ENCODE data around the gene TSPAN1. TPM values are rescaled to one million over a fixed set of nuclear protein-coding genes. Genes with fewer than 3 reads are reported as not detected.

The TSPAN1 gene
- total and polyA plus RNA-seq, 10 of the 15 experiments (the other 5 are each of a cell fraction or from before 2014, with no cell fraction given): 0.08 to 0.29 (median 0.23) TPM; not detected in 5

DNA sequence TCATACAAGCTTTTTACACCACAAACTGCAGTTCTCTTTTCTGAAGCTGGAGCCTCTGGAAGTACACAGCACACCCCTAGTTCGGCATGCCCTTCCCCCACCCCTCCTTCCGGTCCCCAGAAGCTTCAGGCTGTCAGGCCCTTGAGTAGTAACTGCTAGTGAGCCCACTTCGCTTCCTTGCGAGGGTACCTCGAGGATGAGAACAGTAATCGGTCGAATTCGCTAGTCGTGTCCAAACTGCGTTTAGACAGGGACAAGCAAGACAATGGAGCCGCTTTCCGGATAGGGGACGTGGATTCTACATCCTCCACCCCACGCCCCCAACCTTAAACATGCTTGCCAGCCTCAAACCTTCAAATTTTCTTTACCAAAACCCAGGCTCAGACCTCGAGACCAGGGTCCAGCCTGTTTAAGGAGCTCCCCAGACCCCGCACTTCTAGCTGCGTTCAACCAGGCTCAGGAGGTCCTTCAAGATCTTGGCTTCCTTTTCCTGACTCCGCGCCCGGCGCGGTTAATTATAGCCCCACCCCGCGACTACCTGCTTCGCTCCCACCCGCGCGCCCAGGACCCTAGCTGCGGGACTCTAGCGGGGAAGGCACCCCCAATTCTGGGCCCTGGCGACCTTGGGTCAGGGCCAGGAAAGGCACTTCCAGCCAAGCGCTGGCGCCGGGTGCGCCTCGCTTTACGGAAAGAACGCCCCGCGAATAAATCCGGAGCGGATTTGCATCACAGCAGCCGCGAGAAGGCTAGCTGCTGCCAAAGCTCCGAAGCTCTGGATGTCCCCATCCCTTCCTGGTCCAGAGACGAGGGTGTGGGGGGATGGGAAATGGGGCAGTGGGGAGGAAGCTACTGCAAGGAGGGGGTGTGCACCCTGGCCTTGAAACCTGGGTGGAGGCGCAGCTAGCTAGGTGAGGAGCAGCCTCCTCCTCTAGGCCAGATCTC is 8.1 kb upstream of the TSPAN1 start:
- Histone ChIP-seq H3K4me3 (peak overlapping the region; percentile 61; the same call in 1 of the 2 replicates), H3K4me2 (ENCODE audit: control insufficient read depth, insufficient read depth) (peak overlapping the region; percentile 76), H3K36me3 (ENCODE audit: control insufficient read depth in 2 of 2, insufficient read depth in 2 of 2, low read length in 1 of 2) (no peaks in the 10 kb centered on the region), H4K20me1 (ENCODE audit: control insufficient read depth, insufficient read depth) (no peaks in the 10 kb centered on the region; the same call in 1 of the 2 replicates), H3K4me1 (ENCODE audit: control insufficient read depth, insufficient read depth, low read length) (peaks cover 15% of the 10 kb centered on the region), H3K9ac (ENCODE audit: control insufficient read depth, insufficient read depth, low read length) (peak overlapping the region; percentile 59), H3K27me3 (replicated peaks in 1 of 2; ENCODE audit: control insufficient read depth in 2 of 2, insufficient read depth in 2 of 2, low read length in 1 of 2) (no peaks in the 10 kb centered on the region; a peak in 1 of 4 replicates), H3K27ac (ENCODE audit: control insufficient read depth, insufficient read depth) (no peak overlapping the region), H3K9me3 (replicated peaks; ENCODE audit: control insufficient read depth, insufficient read depth, low read length) (no peaks in the 10 kb centered on the region), H3K79me2 (ENCODE audit: control insufficient read depth, insufficient read depth, low read length) (no peaks in the 10 kb centered on the region), H2AFZ (ENCODE audit: control insufficient read depth, low read depth, low read length) (peak overlapping the region; percentile 90)
- ATAC-seq: peak; percentile 44
- CTCF ChIA-PET: interaction anchor here (0.6 to 1.3 kb wide), 6 partner anchors 9 to 203 kb away, joined by 3 to 6 read pairs (median 3); no protein-coding TSS in a partner anchor
- RAD21 ChIA-PET (ENCODE audit: unreplicated experiment): interaction anchor here (0.5 to 1.8 kb wide), 5 partner anchors 32 to 93 kb away, joined by 3 to 5 read pairs (median 4); no protein-coding TSS in a partner anchor
- intact Hi-C loops (cut with micrococcal nuclease; ENCODE audit: unreplicated experiment): no loop called here
- SMC1A ChIA-PET (ENCODE audit: uncharacterized antibody, unreplicated experiment): interaction anchor here (0.6 to 1.4 kb wide), 6 partner anchors 12 to 1131 kb away, joined by 3 read pairs; no protein-coding TSS in a partner anchor
- WGBS (ENCODE audit: insufficient coverage, insufficient replicate concordance, low lambda C conversion rate, missing lambda C conversion rate): 14% methylated on average over 47 of the region's 47 CpGs
- no peak for TF ChIP-seq MTA2 (IDR thresholded peaks at IDR 0.05; ENCODE audit: low read depth)
- peak; percentile 58 for TF ChIP-seq POLR2A (IDR thresholded peaks at IDR 0.05; ENCODE audit: low read depth, low read length)
- POLR2A ChIA-PET: interaction anchor here (1.5 to 1.7 kb wide), 2 partner anchors 9 to 43 kb away, joined by 5 read pairs; no protein-coding TSS in a partner anchor
- DNase-seq (ENCODE audit: low read depth, low spot score): no peak
- in situ Hi-C loops (cut with MboI): no loop called here
- no peak for FAIRE-seq
- no TSS peak for BruUV-seq (replicated peaks)

DNA sequence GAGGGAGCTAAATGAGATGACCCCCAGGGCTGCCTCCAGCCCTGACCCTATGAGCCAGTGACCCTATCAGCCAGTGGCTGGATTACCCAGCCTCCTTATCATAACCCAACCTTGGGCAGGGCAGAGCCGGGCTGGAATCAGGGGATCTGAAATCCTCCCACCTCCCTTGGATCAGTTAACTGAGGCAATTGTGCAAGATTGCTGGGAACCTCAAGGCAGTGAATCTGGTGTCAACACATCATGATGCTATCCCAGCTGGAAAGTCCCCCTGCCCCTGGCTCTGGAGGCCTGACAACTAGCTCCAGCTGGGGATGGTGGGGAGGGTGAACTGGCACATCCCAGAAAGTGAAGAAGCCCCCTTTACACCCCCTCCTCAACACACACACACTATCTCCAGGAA is 6.4 kb upstream of the TSPAN1 start:
- H3K9ac ChIP-seq (ENCODE audit: control insufficient read depth, insufficient read depth, low read length): no peak overlapping the region
- DNase-seq (ENCODE audit: low read depth, low spot score): no peak
- H3K79me2 ChIP-seq (ENCODE audit: control insufficient read depth, insufficient read depth, low read length): no peaks in the 10 kb centered on the region
- RAD21 ChIA-PET (ENCODE audit: unreplicated experiment): interaction anchor here (0.7 kb wide), 1 partner anchor 127 kb away, joined by 3 read pairs; no protein-coding TSS in a partner anchor
- TF ChIP-seq RAD21 (IDR thresholded peaks at IDR 0.05; ENCODE audit: insufficient read depth, low read depth, low read length) (no peak), ZNF274 (IDR thresholded peaks at IDR 0.05; ENCODE audit: insufficient read depth, insufficient read length) (no peak)
- no TSS peak for BruUV-seq (replicated peaks)
- FAIRE-seq: no peak
- peaks cover 17% of the 10 kb centered on the region for H3K4me1 ChIP-seq (ENCODE audit: control insufficient read depth, insufficient read depth, low read length)
- no peak overlapping the region for H2AFZ ChIP-seq (ENCODE audit: control insufficient read depth, low read depth, low read length)
- H3K27me3 ChIP-seq (replicated peaks in 1 of 2; ENCODE audit: control insufficient read depth in 2 of 2, insufficient read depth in 2 of 2, low read length in 1 of 2): no peaks in the 10 kb centered on the region; a peak in 1 of 4 replicates
- H3K9me3 ChIP-seq (replicated peaks; ENCODE audit: control insufficient read depth, insufficient read depth, low read length): no peaks in the 10 kb centered on the region
- H3K4me2 ChIP-seq (ENCODE audit: control insufficient read depth, insufficient read depth): no peak overlapping the region
- intact Hi-C loops (cut with micrococcal nuclease; ENCODE audit: unreplicated experiment): no loop called here
- in situ Hi-C loops (cut with MboI): no loop called here
- H3K36me3 ChIP-seq (ENCODE audit: control insufficient read depth in 2 of 2, insufficient read depth in 2 of 2, low read length in 1 of 2): no peaks in the 10 kb centered on the region
- 46% methylated on average over 1 of the region's 1 CpG for WGBS (ENCODE audit: insufficient coverage, insufficient replicate concordance, low lambda C conversion rate, missing lambda C conversion rate)
- CTCF ChIA-PET: interaction anchor here (0.7 to 17.5 kb wide), 5 partner anchors 10 to 131 kb away, joined by 3 to 293 read pairs (median 5); no protein-coding TSS in a partner anchor
- ATAC-seq: no peak
- H3K4me3 ChIP-seq: no peak overlapping the region
- POLR2A ChIA-PET: interaction anchor here (1.4 kb wide), 1 partner anchor 34 kb away, joined by 4 read pairs; no protein-coding TSS in a partner anchor
- SMC1A ChIA-PET (ENCODE audit: uncharacterized antibody, unreplicated experiment): interaction anchor here (0.8 to 1.4 kb wide), 2 partner anchors 17 to 34 kb away, joined by 3 read pairs; no protein-coding TSS in a partner anchor
- H4K20me1 ChIP-seq (ENCODE audit: control insufficient read depth, insufficient read depth): no peaks in the 10 kb centered on the region; the same call in 1 of the 2 replicates
- H3K27ac ChIP-seq (ENCODE audit: control insufficient read depth, insufficient read depth): no peak overlapping the region
